GM12873 (cell line): ENCODE results near the gene SEPTIN2.

Source experiments
- TF ChIP-seq, protein P1 (sequence below): IDR thresholded peaks from 2 replicates; pipeline ENCODE4 v1.5.1; 2012; ENCODE audit warnings: low read depth, mild to moderate bottlenecking, moderate library complexity, low read length, control low read depth; ENCODE audit not compliant: insufficient read depth; ENCODE audit errors: missing control alignments

SEPTIN2 gene

GRCh38 chr2:241310917-241311566 is 4.7 kb upstream of the SEPTIN2 start:
- TF ChIP-seq, protein P1, sequence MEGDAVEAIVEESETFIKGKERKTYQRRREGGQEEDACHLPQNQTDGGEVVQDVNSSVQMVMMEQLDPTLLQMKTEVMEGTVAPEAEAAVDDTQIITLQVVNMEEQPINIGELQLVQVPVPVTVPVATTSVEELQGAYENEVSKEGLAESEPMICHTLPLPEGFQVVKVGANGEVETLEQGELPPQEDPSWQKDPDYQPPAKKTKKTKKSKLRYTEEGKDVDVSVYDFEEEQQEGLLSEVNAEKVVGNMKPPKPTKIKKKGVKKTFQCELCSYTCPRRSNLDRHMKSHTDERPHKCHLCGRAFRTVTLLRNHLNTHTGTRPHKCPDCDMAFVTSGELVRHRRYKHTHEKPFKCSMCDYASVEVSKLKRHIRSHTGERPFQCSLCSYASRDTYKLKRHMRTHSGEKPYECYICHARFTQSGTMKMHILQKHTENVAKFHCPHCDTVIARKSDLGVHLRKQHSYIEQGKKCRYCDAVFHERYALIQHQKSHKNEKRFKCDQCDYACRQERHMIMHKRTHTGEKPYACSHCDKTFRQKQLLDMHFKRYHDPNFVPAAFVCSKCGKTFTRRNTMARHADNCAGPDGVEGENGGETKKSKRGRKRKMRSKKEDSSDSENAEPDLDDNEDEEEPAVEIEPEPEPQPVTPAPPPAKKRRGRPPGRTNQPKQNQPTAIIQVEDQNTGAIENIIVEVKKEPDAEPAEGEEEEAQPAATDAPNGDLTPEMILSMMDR, result no peak

- TF ChIP-seq, protein P1, result no peak
Observed at GRCh38 chr2:241312082-241312481, 3.6 kb upstream of the SEPTIN2 start.

GRCh38 chr2:241313543-241314095 is 2.1 kb upstream of the SEPTIN2 start:
- TF ChIP-seq, protein P1, result no peak

DNA sequence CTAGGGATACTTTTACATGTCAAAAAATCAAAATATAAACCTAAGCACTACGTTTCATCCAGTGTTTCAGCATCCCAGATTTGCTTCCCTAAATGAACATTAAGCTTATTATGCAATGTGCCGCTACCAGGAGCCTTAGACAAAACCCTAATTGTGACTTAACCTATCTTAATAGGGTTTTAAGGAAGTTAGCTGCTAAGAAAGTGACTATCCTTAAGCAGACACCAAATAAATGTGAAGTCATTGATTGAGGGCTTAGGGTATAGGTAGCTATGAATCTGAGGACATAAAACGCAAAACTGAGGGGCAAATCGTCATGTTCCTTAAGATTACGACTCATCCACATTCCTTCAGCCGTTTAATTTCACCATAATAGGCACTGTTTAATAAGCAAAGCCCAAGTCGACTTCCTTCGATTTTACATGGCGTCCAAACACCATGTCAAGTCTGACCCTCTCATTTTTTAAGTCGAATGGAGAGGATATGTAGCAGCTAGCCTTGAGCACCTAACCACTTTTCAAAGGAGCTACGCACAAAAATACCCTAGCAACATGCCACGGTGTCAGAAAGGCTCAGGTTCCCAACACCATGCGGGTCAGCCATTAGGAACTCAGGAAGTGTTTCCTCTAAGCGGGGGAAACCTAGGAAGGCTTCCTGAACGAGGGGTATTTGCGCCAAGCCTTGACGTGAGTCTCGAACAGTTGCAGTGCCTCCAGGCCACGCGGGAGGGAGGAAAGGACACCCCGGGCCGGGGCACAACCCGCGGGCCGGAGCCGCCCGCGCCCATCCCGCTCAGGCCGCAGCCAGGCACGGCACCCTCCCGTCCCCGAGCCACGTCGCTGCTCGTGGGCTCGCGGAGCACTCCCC is 1.3 kb upstream of the SEPTIN2 start:
- TF ChIP-seq, protein P1, result no peak

GRCh38 chr2:241315093-241315878 is 439 bp upstream of the SEPTIN2 start, which contains the start of gene HDLBP:
HDLBP (minus strand) TSS chr2:241315672; CDS start chr2:241266869, 48,803 bp downstream.
- TF ChIP-seq, protein P1, result peak; percentile 38

DNA sequence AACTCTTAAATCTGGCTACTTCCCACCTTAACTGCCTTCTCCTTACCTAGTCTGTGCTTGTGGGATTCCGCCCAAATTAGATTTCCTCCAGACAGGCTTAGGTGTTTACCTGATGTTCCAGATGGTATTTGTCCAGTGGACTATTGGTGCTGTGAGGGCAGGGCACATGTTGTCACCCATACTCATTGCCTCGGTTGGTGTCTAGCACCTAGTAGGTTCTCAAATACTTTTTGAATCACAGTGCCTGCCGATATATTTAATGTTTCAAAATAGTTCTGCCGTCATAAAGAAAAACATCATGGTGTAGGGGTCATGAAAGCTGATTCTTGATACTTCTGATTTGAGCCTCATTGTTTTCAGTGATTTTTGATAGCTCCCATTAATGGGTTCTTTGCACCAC is 1.1 kb downstream of the SEPTIN2 start:
- TF ChIP-seq, protein P1, result no peak
